ENCODE results near the gene RRP8. TPM values are rescaled to one million over a fixed set of nuclear protein-coding genes. Genes with fewer than 3 reads are reported as not detected.

RRP8 gene
- total and polyA plus RNA-seq, 2 donors (not counting 1 experiment from before 2014, with no cell fraction given) = 8.6 to 29.4 TPM

- intact Hi-C loops (cut with micrococcal nuclease) = loop anchor here (5.0 kb wide), 1 partner anchor 34 kb away; the partner anchor contains the start of gene MRPL17
- Histone ChIP-seq H3K27ac (ENCODE audit: low read length in 2 of 2) (peak overlapping the region in 1 of 2 donors; percentile 78), H3K36me3 (replicated peaks in 1 of 2; ENCODE audit: control extremely low read depth in 1 of 2, control insufficient read depth in 1 of 2, extremely low read depth in 1 of 2, insufficient read depth in 2 of 2, low read length in 1 of 2) (no peaks in the 10 kb centered on the region), H4K20me1 (ENCODE audit: control insufficient read depth, insufficient read depth, low read length, poor library complexity, severe bottlenecking) (no peaks in the 10 kb centered on the region), H3K27me3 (replicated peaks in 1 of 4; ENCODE audit: control extremely low read depth in 1 of 4, control insufficient read depth in 3 of 4, insufficient read depth in 4 of 4, low read length in 3 of 4) (no peaks in the 10 kb centered on the region), H3K9me3 (ENCODE audit: control extremely low read depth in 1 of 3, control insufficient read depth in 2 of 3, insufficient read depth in 1 of 3, low read length in 2 of 3) (no peaks in the 10 kb centered on the region), H3K4me2 (replicated peaks; ENCODE audit: low read depth, low read length, poor library complexity, severe bottlenecking) (no peak overlapping the region), H3K4me1 (ENCODE audit: control insufficient read depth in 2 of 2, insufficient read depth in 2 of 2, low read length in 2 of 2) (peaks cover 44 to 52% of the 10 kb centered on the region in 2 donors), H3K9ac (ENCODE audit: low read length) (no peak overlapping the region), H2AFZ (ENCODE audit: insufficient read depth, low read depth, low read length, poor library complexity, severe bottlenecking) (no peak overlapping the region), H3K79me2 (ENCODE audit: control insufficient read depth, insufficient read depth, low read length) (no peaks in the 10 kb centered on the region), H3K4me3 (ENCODE audit: control extremely low read depth in 1 of 5, extremely low read depth in 1 of 5, insufficient read depth in 1 of 5, low read depth in 2 of 5, low read length in 4 of 5) (no peak overlapping the region)
- H3K27me3 Mint-ChIP-seq = no peaks in the 10 kb centered on the region
- no CpG with 5 or more reads among the region's 1 CpG for WGBS (ENCODE audit: insufficient coverage)
- no peaks in the 10 kb centered on the region for H3K9me3 Mint-ChIP-seq (ENCODE audit: insufficient read depth)
- H3K4me1 Mint-ChIP-seq = no peaks in the 10 kb centered on the region
- no peak overlapping the region for H3K4me3 Mint-ChIP-seq
- no peak overlapping the region for H3K27ac Mint-ChIP-seq
- CTCF ChIA-PET = interaction anchor here (1.1 to 2.5 kb wide), 3 partner anchors 19 to 269 kb away, joined by 3 to 13 read pairs (median 4); no protein-coding TSS in a partner anchor
- POLR2A ChIA-PET = interaction anchor here (1.0 kb wide), 1 partner anchor 258 kb away, joined by 3 read pairs; the partner anchor contains the start of gene SMPD1
- DNase-seq (no peak), ATAC-seq (ENCODE audit: low read depth) (no peak)
- TF ChIP-seq CTCF (IDR thresholded peaks at IDR 0.05) (no peak), EZH2 (IDR thresholded peaks at IDR 0.05; ENCODE audit: borderline replicate concordance, insufficient read depth, low read depth, low read length, poor library complexity, severe bottlenecking) (no peak)
These were observed 45.1 kb upstream of the RRP8 start for GRCh38 chr11:6648501-6648900.

GRCh38 chr11:6647836-6648235, 44.4 kb upstream of the RRP8 start:
- intact Hi-C loops (cut with micrococcal nuclease) = loop anchor here (2.0 to 5.0 kb wide), 2 partner anchors 29 to 34 kb away; partner anchors contain the start of genes MRPL17 and TPP1
- H3K9ac ChIP-seq (ENCODE audit: low read length) = no peak overlapping the region

More at GRCh38 chr11:6647836-6648235, 44.4 kb upstream of the RRP8 start:
- ATAC-seq (ENCODE audit: low read depth) (no peak), DNase-seq (no peak)
- Histone ChIP-seq H3K27me3 (replicated peaks in 1 of 4; ENCODE audit: control extremely low read depth in 1 of 4, control insufficient read depth in 3 of 4, insufficient read depth in 4 of 4, low read length in 3 of 4) (no peaks in the 10 kb centered on the region), H3K4me2 (replicated peaks; ENCODE audit: low read depth, low read length, poor library complexity, severe bottlenecking) (peak overlapping the region; percentile 71), H2AFZ (ENCODE audit: insufficient read depth, low read depth, low read length, poor library complexity, severe bottlenecking) (peak overlapping the region; percentile 20), H3K36me3 (replicated peaks in 1 of 2; ENCODE audit: control extremely low read depth in 1 of 2, control insufficient read depth in 1 of 2, extremely low read depth in 1 of 2, insufficient read depth in 2 of 2, low read length in 1 of 2) (no peaks in the 10 kb centered on the region), H3K27ac (ENCODE audit: low read length in 2 of 2) (peak overlapping the region; percentile 63 to 78), H3K4me3 (ENCODE audit: control extremely low read depth in 1 of 5, extremely low read depth in 1 of 5, insufficient read depth in 1 of 5, low read depth in 2 of 5, low read length in 4 of 5) (no peak overlapping the region), H3K4me1 (ENCODE audit: control insufficient read depth in 2 of 2, insufficient read depth in 2 of 2, low read length in 2 of 2) (peaks cover 44 to 52% of the 10 kb centered on the region in 2 donors), H3K9me3 (ENCODE audit: control extremely low read depth in 1 of 3, control insufficient read depth in 2 of 3, insufficient read depth in 1 of 3, low read length in 2 of 3) (no peaks in the 10 kb centered on the region), H4K20me1 (ENCODE audit: control insufficient read depth, insufficient read depth, low read length, poor library complexity, severe bottlenecking) (no peaks in the 10 kb centered on the region), H3K79me2 (ENCODE audit: control insufficient read depth, insufficient read depth, low read length) (no peaks in the 10 kb centered on the region)
- Mint-ChIP-seq H3K4me3 (no peak overlapping the region), H3K9me3 (ENCODE audit: insufficient read depth) (no peaks in the 10 kb centered on the region), H3K4me1 (no peaks in the 10 kb centered on the region), H3K27me3 (no peaks in the 10 kb centered on the region), H3K27ac (no peak overlapping the region)
- TF ChIP-seq CTCF (IDR thresholded peaks at IDR 0.05) (no peak), EZH2 (IDR thresholded peaks at IDR 0.05; ENCODE audit: borderline replicate concordance, insufficient read depth, low read depth, low read length, poor library complexity, severe bottlenecking) (no peak)
- ChIA-PET CTCF (interaction anchor here (0.8 to 2.5 kb wide), 5 partner anchors 20 to 117 kb away, joined by 3 to 13 read pairs (median 4); no protein-coding TSS in a partner anchor), POLR2A (interaction anchor here (1.0 to 1.2 kb wide), 2 partner anchors 29 to 258 kb away, joined by 3 to 9 read pairs; partner anchors contain the start of genes SMPD1 and TPP1)
- WGBS (ENCODE audit: insufficient coverage) = 92% methylated on average over 2 of the region's 2 CpGs

Measured in B cell (primary cell).